Right lobe of liver (tissue), 6 donors: ENCODE results near the gene OPA1. TPM values are rescaled to one million over a fixed set of nuclear protein-coding genes. Genes with fewer than 3 reads are reported as not detected.
"Not testable (repeated sequence)": the region's sequence is repeated elsewhere in the genome, so short reads cannot be mapped to it uniquely, and the experiment has no call there.

Source experiments
- ATAC-seq, 4 donors: fragments of 200-7000 bp; cut with Tn5 transposase; one replicate each; pipeline ENCODE4 v1.9.1; 2020; ENCODE audit warnings: mild to moderate bottlenecking in 4 of 4, moderate library complexity in 4 of 4
- DNase-seq, 3 donors: peaks; one replicate each; pipeline ENCODE4 v3.0.0-alpha.2; 2020
- H3K27ac ChIP-seq, 3 donors: fragments of 200-600 bp; one replicate each; pipeline ENCODE4 v1.8.0; 2022
- H3K27me3 ChIP-seq, 2 donors: fragments of 200-600 bp; one replicate each; pipeline ENCODE4 v1.8.0; 2022
- H3K36me3 ChIP-seq, 4 donors: fragments of 200-600 bp; sonication (generic) in 1 of 4; one replicate each; pipeline versions ENCODE4 v1.5.1 to v1.8.0; 2017 to 2022; ENCODE audit warnings: control low read depth in 1 of 4
- H3K4me1 ChIP-seq, 4 donors: fragments of 200-600 bp; sonication (generic) in 1 of 4; one replicate each; pipeline versions ENCODE4 v1.5.1 to v1.8.0; 2017 to 2022; ENCODE audit warnings: control low read depth in 1 of 4
- H3K4me3 ChIP-seq, 3 donors: fragments of 200-600 bp; one replicate each; pipeline ENCODE4 v1.8.0; 2022
- H3K9me3 ChIP-seq, 4 donors: fragments of 200-600 bp; sonication (generic) in 1 of 4; one replicate each; pipeline versions ENCODE4 v1.5.1 to v1.8.0; 2017 to 2022; ENCODE audit warnings: control low read depth in 1 of 4
- CTCF ChIP-seq, 4 donors: fragments of 200-600 bp in 3 of 4; fragments of 450-650 bp in 1 of 4; IDR thresholded peaks; one replicate each; pipeline versions ENCODE4 v1.5.1 to v1.8.0; 2016 to 2022; ENCODE audit warnings: antibody characterized with exemption in 4 of 4, mild to moderate bottlenecking in 2 of 4
- POLR2A ChIP-seq: fragments of 450-650 bp; IDR thresholded peaks from one replicate; pipeline ENCODE4 v1.6.1; 2017; ENCODE audit warnings: antibody characterized with exemption, mild to moderate bottlenecking
- WGBS: methylation state at CpG from one replicate; pipeline ENCODE4 v1.1.6; 2018; ENCODE audit warnings: low coverage, low lambda C conversion rate; ENCODE audit not compliant: insufficient coverage; ENCODE audit errors: missing lambda C conversion rate; 5-methylcytosine and 5-hydroxymethylcytosine counted together
- intact Hi-C, 2 donors: fragments of 100-400 bp; cut with DNase I; formaldehyde crosslinking; loops; one replicate each; pipeline versions ENCODE4 v1.11.2 to v1.14.1; 2022
- total RNA-seq, 6 experiments: library from RNA; depleted of rRNA in 2 of 6; stranded (reverse); fragments of >200 nt in 2 of 6; fragmentation: NEBNext Ultra II Directional in 3 of 6; extraction: Animal tissue kit (Norgen Biotek cat#: 25700) in 3 of 6; gene quantifications; one replicate each; pipeline versions ENCODE4 v1.1.0 to v1.2.4, GENCODE V29; 2016 to 2023
- donor health status: DM: no; HTN: yes; CAD: no.
- donor health status: DM: no; HTN: no; CAD: no.
- donor health status: DM: no; HTN: no; CAD: no.
- donor health status: DM: no; HTN: yes; CAD: no.
- donor health status: DM: no; HTN: yes; CAD: no.

The OPA1 gene
- total RNA-seq, 6 experiments from 2014 or later = 29.2 to 45.5 (median 31.6) TPM

GRCh38 chr3:193598202-193598601, 5.2 kb downstream of the OPA1 start:
- no peak for ATAC-seq
- 88% methylated on average over 2 of the region's 2 CpGs for WGBS

GRCh38 chr3:193599393-193599792, 6.4 kb downstream of the OPA1 start:
- intact Hi-C loops = no loop called here
- Histone ChIP-seq H3K9me3 (no peaks in the 10 kb centered on the region), H3K4me1 (peaks cover 0 to 4% (median 2%) of the 10 kb centered on the region in 4 donors), H3K4me3 (no peak overlapping the region), H3K27ac (no peak overlapping the region), H3K36me3 (no peaks in the 10 kb centered on the region), H3K27me3 (no peaks in the 10 kb centered on the region)
- ATAC-seq = no peak
- 92% methylated on average over 1 of the region's 1 CpG for WGBS
- no peak for TF ChIP-seq CTCF (IDR thresholded peaks at IDR 0.05)
- no peak for DNase-seq

More at GRCh38 chr3:193598202-193598601, 5.2 kb downstream of the OPA1 start:
- H3K4me3 ChIP-seq = no peak overlapping the region
- H3K4me1 ChIP-seq = peaks cover 0 to 9% (median 4%) of the 10 kb centered on the region in 4 donors
- H3K27me3 ChIP-seq = no peaks in the 10 kb centered on the region
- DNase-seq = no peak
- TF ChIP-seq CTCF (IDR thresholded peaks at IDR 0.05) (no peak), POLR2A (no peak)
- H3K27ac ChIP-seq = no peak overlapping the region
- intact Hi-C loops = no loop called here
- no peaks in the 10 kb centered on the region for H3K36me3 ChIP-seq
- no peaks in the 10 kb centered on the region for H3K9me3 ChIP-seq

DNA sequence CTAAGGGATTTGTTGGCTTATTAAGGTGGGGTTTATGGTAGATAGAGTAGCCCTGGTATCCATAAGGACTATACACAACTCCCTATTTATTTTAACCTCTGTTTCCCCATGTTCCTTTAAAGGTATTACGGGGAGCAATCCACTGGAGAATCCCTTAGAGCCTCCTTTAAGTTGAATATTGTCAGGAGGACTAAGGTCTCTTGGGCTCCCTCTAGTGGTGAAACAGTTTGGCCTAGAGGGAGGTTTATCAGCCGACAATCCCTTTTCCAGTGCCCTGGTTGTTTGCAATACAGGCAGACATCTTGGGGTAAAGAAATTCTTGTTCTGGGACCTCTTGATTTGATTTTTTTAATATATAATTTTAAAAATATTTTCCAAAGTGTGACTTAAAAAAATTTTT, 12.9 kb downstream of the OPA1 start:
- WGBS = 33% methylated on average over 2 of the region's 2 CpGs
- Histone ChIP-seq H3K27me3 (no peaks in the 10 kb centered on the region), H3K36me3 (no peaks in the 10 kb centered on the region), H3K27ac (no peak overlapping the region), H3K4me3 (no peak overlapping the region), H3K9me3 (no peaks in the 10 kb centered on the region), H3K4me1 (no peaks in the 10 kb centered on the region)
- DNase-seq (peak in 1 of 3 donors; percentile 57), ATAC-seq (peak; percentile 93 to 96 (median 94))
- intact Hi-C loops = no loop called here
- no peak for TF ChIP-seq POLR2A
- TF ChIP-seq CTCF (IDR thresholded peaks at IDR 0.05) = peak; percentile 52 to 89 (median 86)

- intact Hi-C loops, H3K36me3 ChIP-seq, H3K27me3 ChIP-seq, DNase-seq, H3K9me3 ChIP-seq, H3K4me3 ChIP-seq, ATAC-seq, H3K27ac ChIP-seq, H3K4me1 ChIP-seq: not testable (repeated sequence)
Observed at GRCh38 chr3:193606892-193607291, 13.9 kb downstream of the OPA1 start.

DNA sequence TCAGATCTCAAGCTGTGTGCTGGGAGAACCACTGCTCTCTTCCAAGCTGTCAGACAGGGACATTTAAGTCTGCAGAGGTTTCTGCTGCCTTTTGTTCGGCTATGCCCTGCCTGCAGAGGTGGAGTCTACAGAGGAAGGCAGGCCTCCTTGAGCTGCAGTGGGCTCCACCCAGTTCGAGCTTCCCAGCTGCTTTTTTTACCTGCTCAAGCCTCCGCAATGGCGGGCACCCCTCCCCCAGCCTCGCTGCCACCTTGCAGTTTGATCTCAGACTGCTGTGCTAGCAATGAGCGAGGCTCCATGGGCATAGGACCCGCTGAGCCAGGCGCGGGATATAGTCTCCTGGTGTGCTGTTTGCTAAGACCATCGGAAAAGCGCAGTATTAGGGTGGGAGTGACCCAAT, 17.5 kb downstream of the OPA1 start:
- H3K4me1 ChIP-seq, H3K4me3 ChIP-seq, ATAC-seq, H3K36me3 ChIP-seq, H3K9me3 ChIP-seq, DNase-seq, intact Hi-C loops, H3K27me3 ChIP-seq, H3K27ac ChIP-seq: not testable (repeated sequence)
- WGBS = no CpG with 5 or more reads among the region's 11 CpGs

DNA sequence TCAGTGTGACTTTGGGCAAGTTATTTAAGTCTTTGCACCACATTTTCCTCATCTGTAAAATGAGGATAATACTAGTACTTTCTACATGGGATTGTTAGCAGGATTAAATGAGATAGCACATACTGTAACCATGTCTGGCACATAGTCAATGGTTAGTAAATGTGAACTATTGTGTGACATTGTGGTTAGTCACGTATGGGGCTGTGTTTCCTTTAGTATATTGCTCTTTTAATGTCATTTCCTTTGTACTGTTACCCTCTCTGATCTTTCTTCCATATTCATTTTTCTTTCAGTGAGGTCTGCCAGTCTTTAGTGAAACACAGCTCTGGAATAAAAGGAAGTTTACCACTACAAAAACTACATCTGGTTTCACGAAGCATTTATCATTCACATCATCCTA, 21.4 kb downstream of the OPA1 start:
- Histone ChIP-seq H3K27me3 (no peaks in the 10 kb centered on the region), H3K9me3 (no peaks in the 10 kb centered on the region), H3K4me3 (no peak overlapping the region), H3K36me3 (peaks cover 0 to 11% (median 2%) of the 10 kb centered on the region in 4 donors), H3K27ac (no peak overlapping the region), H3K4me1 (peaks cover 0 to 15% (median 5%) of the 10 kb centered on the region in 4 donors)
- WGBS = 57% methylated on average over 2 of the region's 2 CpGs
- TF ChIP-seq POLR2A (no peak), CTCF (IDR thresholded peaks at IDR 0.05) (no peak)
- intact Hi-C loops = no loop called here
- DNase-seq (no peak), ATAC-seq (no peak)
